H9 (cell line): ENCODE measurements around the gene LAP3. TPM values are rescaled to one million over a fixed set of nuclear protein-coding genes. Genes with fewer than 3 reads are reported as not detected.
A peak's percentile ranks its signal among the peaks of the same experiment; 100 is the strongest.

Source experiments
- DNase-seq: peaks from one replicate; pipeline ENCODE4 v3.0.0-alpha.2; 2017
- H2AFZ ChIP-seq: one replicate; pipeline ENCODE4 v1.6.1; 2013; ENCODE audit warnings: mild to moderate bottlenecking, low read length, control low read depth, moderate library complexity
- H2AK5ac ChIP-seq: 2 replicates; pipeline ENCODE4 v1.6.1; 2013; ENCODE audit warnings: low read length, control low read depth, mixed read lengths; ENCODE audit not compliant: insufficient read length
- H2BK120ac ChIP-seq: one replicate; pipeline ENCODE4 v1.6.1; 2013; ENCODE audit warnings: low read depth, mild to moderate bottlenecking, low read length, control low read depth, inconsistent platforms; ENCODE audit not compliant: poor library complexity, severe bottlenecking
- H2BK12ac ChIP-seq: 2 replicates; pipeline ENCODE4 v1.6.1; 2013; ENCODE audit warnings: low read length, control low read depth, mixed read lengths, low read depth; ENCODE audit not compliant: insufficient read length
- H2BK15ac ChIP-seq: 2 replicates; pipeline ENCODE4 v1.6.1; 2013; ENCODE audit warnings: low read depth, low read length, control low read depth
- H2BK20ac ChIP-seq: one replicate; pipeline ENCODE4 v1.6.1; 2013; ENCODE audit warnings: low read depth, mild to moderate bottlenecking, low read length, control low read depth, inconsistent platforms; ENCODE audit not compliant: poor library complexity, severe bottlenecking
- H2BK5ac ChIP-seq: 2 replicates; pipeline ENCODE4 v1.6.1; 2013; ENCODE audit warnings: low read length, control low read depth, mixed read lengths; ENCODE audit not compliant: insufficient read length
- H3K14ac ChIP-seq: 2 replicates; pipeline ENCODE4 v1.6.1; 2013; ENCODE audit warnings: low read length, control low read depth; ENCODE audit not compliant: insufficient read depth
- H3K18ac ChIP-seq: 2 replicates; pipeline ENCODE4 v1.6.1; 2013; ENCODE audit warnings: low read depth, mild to moderate bottlenecking, mixed read lengths, low read length, control low read depth; ENCODE audit not compliant: insufficient read length
- H3K23ac ChIP-seq: 2 replicates; pipeline ENCODE4 v1.6.1; 2013; ENCODE audit warnings: low read length, control low read depth, mixed read lengths, low read depth; ENCODE audit not compliant: insufficient read length
- H3K23me2 ChIP-seq: 2 replicates; pipeline ENCODE4 v1.6.1; 2013; ENCODE audit warnings: low read depth, mild to moderate bottlenecking, mixed read lengths, low read length, control low read depth; ENCODE audit not compliant: insufficient read length, poor library complexity, severe bottlenecking
- H3K27ac ChIP-seq: 2 replicates; pipeline ENCODE4 v1.5.1; 2013; ENCODE audit warnings: low read length, control low read depth, mixed read lengths, low read depth; ENCODE audit not compliant: insufficient read length
- H3K27me3 ChIP-seq: 2 replicates; pipeline ENCODE4 v1.6.1; 2013; ENCODE audit warnings: low read length, control low read depth, inconsistent platforms; ENCODE audit not compliant: insufficient read depth
- H3K4ac ChIP-seq: 2 replicates; pipeline ENCODE4 v1.6.1; 2013; ENCODE audit warnings: low read depth, mild to moderate bottlenecking, control low read depth, inconsistent platforms, low read length, moderate library complexity
- H3K4me1 ChIP-seq: 2 replicates; pipeline ENCODE4 v1.6.1; 2013; ENCODE audit warnings: low read length, control low read depth, inconsistent platforms; ENCODE audit not compliant: insufficient read depth
- H3K4me2 ChIP-seq: 2 replicates; pipeline ENCODE4 v1.6.1; 2013; ENCODE audit warnings: low read length, control low read depth, mixed read lengths; ENCODE audit not compliant: insufficient read length, insufficient read depth
- H3K56ac ChIP-seq: 2 replicates; pipeline ENCODE4 v1.6.1; 2013; ENCODE audit warnings: low read depth, mild to moderate bottlenecking, mixed read lengths, low read length, control low read depth; ENCODE audit not compliant: insufficient read length
- H3K79me1 ChIP-seq: 2 replicates; pipeline ENCODE4 v1.6.1; 2013; ENCODE audit warnings: low read depth, mild to moderate bottlenecking, moderate library complexity, low read length, control low read depth, inconsistent platforms; ENCODE audit not compliant: insufficient read depth, poor library complexity, severe bottlenecking
- H3K79me2 ChIP-seq: 2 replicates; pipeline ENCODE4 v1.6.1; 2013; ENCODE audit warnings: low read length, control low read depth, inconsistent platforms; ENCODE audit not compliant: insufficient read depth
- H3K9ac ChIP-seq: 2 replicates; pipeline ENCODE4 v1.6.1; 2013; ENCODE audit warnings: low read length, control low read depth, mixed read lengths; ENCODE audit not compliant: insufficient read length; ENCODE audit errors: extremely low read depth
- H3K9me3 ChIP-seq: one replicate; pipeline ENCODE4 v1.6.1; 2013; ENCODE audit warnings: low read depth, low read length, inconsistent platforms; ENCODE audit not compliant: control insufficient read depth
- H3T11ph ChIP-seq: one replicate; pipeline ENCODE4 v1.6.1; 2013; ENCODE audit warnings: mild to moderate bottlenecking, low read length, control low read depth, inconsistent platforms
- H4K20me1 ChIP-seq: one replicate; pipeline ENCODE4 v1.6.1; 2013; ENCODE audit not compliant: control insufficient read depth, insufficient read length, insufficient read depth
- H4K5ac ChIP-seq: 2 replicates; pipeline ENCODE4 v1.6.1; 2013; ENCODE audit warnings: low read depth, mild to moderate bottlenecking, mixed read lengths, low read length, control low read depth; ENCODE audit not compliant: insufficient read length
- H4K8ac ChIP-seq: replicated peaks from 2 replicates; pipeline ENCODE4 v1.6.1; 2013; ENCODE audit warnings: low read length, control low read depth, mixed read lengths, low read depth; ENCODE audit not compliant: insufficient read length
- H4K91ac ChIP-seq: 2 replicates; pipeline ENCODE4 v1.6.1; 2013; ENCODE audit warnings: low read depth, mild to moderate bottlenecking, moderate library complexity, mixed read lengths, low read length, control low read depth; ENCODE audit not compliant: insufficient read length
- H3K27ac Mint-ChIP-seq, 3 experiments: 2 replicates in 2 of 3; 3 replicates in 1 of 3; pipeline ENCODE4 v1.8.0; 2020 to 2021; ENCODE audit warnings: mixed read lengths in 3 of 3, mild to moderate bottlenecking in 1 of 3, moderate library complexity in 1 of 3
- H3K27me3 Mint-ChIP-seq: 2 replicates; pipeline ENCODE4 v1.8.0; 2021; ENCODE audit warnings: low read depth, mild to moderate bottlenecking, moderate library complexity, mixed read lengths
- H3K36me3 Mint-ChIP-seq, 3 experiments: 2 replicates in 2 of 3; 3 replicates in 1 of 3; pipeline ENCODE4 v1.8.0; 2020 to 2021; ENCODE audit warnings: low read depth in 3 of 3, mixed read lengths in 3 of 3; ENCODE audit not compliant: insufficient read depth in 1 of 3
- H3K4me1 Mint-ChIP-seq, 2 experiments: 2 replicates each; pipeline ENCODE4 v1.8.0; 2020; ENCODE audit warnings: mixed read lengths in 2 of 2
- H3K4me3 Mint-ChIP-seq, 2 experiments: 2 replicates in 1 of 2; 3 replicates in 1 of 2; pipeline ENCODE4 v1.8.0; 2020 to 2021; ENCODE audit warnings: mild to moderate bottlenecking in 2 of 2, mixed read lengths in 2 of 2, moderate library complexity in 1 of 2
- H3K9me3 Mint-ChIP-seq, 2 experiments: 2 replicates in 1 of 2; 3 replicates in 1 of 2; pipeline ENCODE4 v1.8.0; 2020; ENCODE audit warnings: mild to moderate bottlenecking in 2 of 2, mixed read lengths in 2 of 2, moderate library complexity in 1 of 2
- CTCF ChIP-seq: fragments of 200-600 bp; sonication (generic); conservative IDR thresholded peaks from 3 replicates; pipeline ENCODE4 v1.8.0; 2021; ENCODE audit warnings: antibody characterized with exemption, mild to moderate bottlenecking
- WGBS: extraction: QIAGEN DNeasy Blood & Tissue Kit; methylation state at CpG from one replicate; pipeline ENCODE4 v1.1.7; 2013; ENCODE audit warnings: missing lambda C conversion rate, low lambda C conversion rate, mixed read lengths; ENCODE audit not compliant: insufficient read length; ENCODE audit errors: extremely low coverage; 5-methylcytosine and 5-hydroxymethylcytosine counted together
- total RNA-seq: library from RNA; stranded (reverse); gene quantifications from 2 replicates; pipeline ENCODE4 v1.2.1, GENCODE V29; 2021

LAP3 gene
- total RNA-seq, 1 experiment from 2014 or later: 53.2 TPM

GRCh38 chr4:17584521-17585213 lies 7.7 kb downstream of the LAP3 start:
- Histone ChIP-seq H3K27me3 (no peaks in the 10 kb centered on the region), H2BK15ac (no peak overlapping the region), H2BK12ac (no peak overlapping the region), H4K20me1 (no peaks in the 10 kb centered on the region), H3K23ac (no peak overlapping the region), H3K9me3 (no peaks in the 10 kb centered on the region), H3K18ac (no peak overlapping the region), H3K14ac (no peak overlapping the region), H3K56ac (no peak overlapping the region), H3K4ac (no peak overlapping the region), H2BK20ac (no peak overlapping the region), H4K5ac (no peak overlapping the region), H4K91ac (no peak overlapping the region), H2AK5ac (no peak overlapping the region), H3K27ac (no peak overlapping the region), H3T11ph (no peak overlapping the region), H3K9ac (no peak overlapping the region), H3K4me2 (no peak overlapping the region), H3K4me1 (no peaks in the 10 kb centered on the region; the same call in 1 of the 2 replicates), H3K79me1 (no peaks in the 10 kb centered on the region), H2BK120ac (no peak overlapping the region), H2BK5ac (no peak overlapping the region), H3K23me2 (no peaks in the 10 kb centered on the region), H2AFZ (no peak overlapping the region), H3K79me2 (no peaks in the 10 kb centered on the region), H4K8ac (no peak overlapping the region)
- no peak for TF ChIP-seq CTCF
- Mint-ChIP-seq H3K4me3 (0 out of 5 replicates have a peak overlapping the region, but pooled peaks of 1 of the 2 experiments have one; percentile 4), H3K27me3 (no peaks in the 10 kb centered on the region), H3K27ac (peak overlapping the region; percentile 82 to 92 (median 87); a peak in 6 of 7 replicates), H3K36me3 (peaks cover 35 to 88% (median 73%) of the 10 kb centered on the region in 3 experiments), H3K4me1 (peaks cover 17 to 18% of the 10 kb centered on the region in 2 experiments), H3K9me3 (no peaks in the 10 kb centered on the region)
- no peak for DNase-seq
- WGBS: no CpG with 5 or more reads among the region's 10 CpGs
